MM.1S (cell line): ENCODE measurements around the gene PARD6G.

Experiments used
- CTCF ChIP-seq: fragments of 300-600 bp; sonication (generic); IDR thresholded peaks from 2 replicates; pipeline ENCODE4 v1.5.1; 2016; ENCODE audit warnings: antibody characterized with exemption, low read length, mixed read lengths
- EZH2 ChIP-seq: fragments of 300-600 bp; sonication (generic); optimal IDR thresholded peaks from 2 replicates; pipeline ENCODE3; 2017; ENCODE audit warnings: low read depth, mild to moderate bottlenecking, antibody characterized with exemption, low read length, mixed read lengths
- EZH2phosphoT487 ChIP-seq: fragments of 300-600 bp; sonication (generic); IDR thresholded peaks from 2 replicates; pipeline ENCODE4 v1.6.1; 2018; ENCODE audit warnings: antibody characterized with exemption, low read length

DNA sequence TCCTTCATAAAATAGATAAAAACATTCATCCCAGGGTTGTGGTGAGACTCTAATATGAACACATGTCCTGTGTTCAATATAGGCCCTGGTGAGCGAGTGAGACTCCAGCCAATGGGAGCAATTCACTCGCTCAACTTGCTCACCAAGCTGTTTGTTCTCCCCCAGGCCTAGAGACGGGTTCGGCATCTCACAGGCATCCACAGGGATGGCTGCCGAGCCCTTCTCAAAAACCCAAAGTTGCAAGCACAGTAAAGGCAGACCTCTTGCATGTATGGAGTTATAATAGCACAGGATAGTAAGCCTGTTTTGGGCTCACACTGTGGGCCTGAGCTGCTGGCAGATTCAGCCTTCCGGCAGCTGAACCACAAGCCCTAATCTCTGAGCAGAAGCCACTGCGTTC is 15.7 kb downstream of the PARD6G start:
- no peak for TF ChIP-seq EZH2
- TF ChIP-seq CTCF, result no peak
- TF ChIP-seq EZH2phosphoT487, result no peak
